GM18909 (cell line): ENCODE measurements around the gene APPBP2.
"Not testable (repeated sequence)": the region's sequence is repeated elsewhere in the genome, so short reads cannot be mapped to it uniquely, and the experiment has no call there.

Source experiments
- ATAC-seq: cut with Tn5 transposase; IDR thresholded peaks from one replicate; pipeline ENCODE4 v1.9.1; 2021; ENCODE audit warnings: mild to moderate bottlenecking; ENCODE audit not compliant: unreplicated experiment, poor library complexity

Gene APPBP2

DNA sequence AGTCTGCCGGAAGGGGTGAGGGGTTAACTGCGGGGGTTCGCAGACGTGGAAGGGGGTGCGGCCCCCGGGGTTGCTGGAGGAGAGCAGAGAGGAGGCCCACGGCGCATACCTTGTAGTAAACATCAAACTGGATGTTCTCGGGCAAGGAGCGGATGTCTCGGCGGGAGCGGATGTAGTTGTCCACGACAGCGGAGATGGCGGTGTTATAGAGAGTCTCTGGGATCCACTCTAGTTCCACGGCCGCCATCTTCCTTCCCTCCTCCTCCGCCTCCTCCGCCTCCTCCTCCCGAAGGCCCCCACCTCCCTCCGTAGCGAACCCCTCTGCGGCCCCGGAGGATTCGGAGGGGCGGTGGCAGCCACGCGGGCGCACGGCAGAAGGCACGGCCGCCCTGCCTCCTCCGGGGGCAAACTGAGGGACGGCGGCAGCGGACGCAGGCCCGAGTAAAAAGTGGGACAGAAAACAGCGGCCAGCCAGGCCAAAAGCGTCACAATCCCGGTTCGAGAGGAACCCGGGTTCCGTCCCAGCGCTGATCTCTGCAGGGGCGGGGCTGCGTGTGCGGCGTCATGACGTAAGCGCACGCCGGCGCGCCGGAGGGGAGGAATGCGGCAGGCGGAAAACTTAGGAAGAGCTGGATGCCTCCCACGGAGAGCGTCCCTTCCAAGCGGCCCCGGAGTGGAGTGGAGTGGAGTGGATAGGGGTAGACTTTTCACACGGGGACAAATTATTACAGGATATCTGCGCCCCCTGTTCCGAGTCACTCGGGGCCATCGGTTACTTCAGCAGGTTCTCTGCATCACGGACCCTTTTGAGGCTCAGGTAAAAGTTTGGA lies at the start of gene APPBP2:
APPBP2 (minus strand) TSS at position 558 of the 830 bp plus-strand sequence; CDS start at position 247, 311 bp downstream.
- ATAC-seq, result peak; percentile 93

GRCh38 chr17:60573236-60574051 lies 47.4 kb upstream of the APPBP2 start:
- ATAC-seq, result no peak

GRCh38 chr17:60565233-60565632 lies 39.2 kb upstream of the APPBP2 start:
- ATAC-seq, result no peak

- ATAC-seq, result no peak
Observed at GRCh38 chr17:60563743-60564142, 37.7 kb upstream of the APPBP2 start.

GRCh38 chr17:60562421-60562820 lies 36.4 kb upstream of the APPBP2 start:
- ATAC-seq, result no peak

DNA sequence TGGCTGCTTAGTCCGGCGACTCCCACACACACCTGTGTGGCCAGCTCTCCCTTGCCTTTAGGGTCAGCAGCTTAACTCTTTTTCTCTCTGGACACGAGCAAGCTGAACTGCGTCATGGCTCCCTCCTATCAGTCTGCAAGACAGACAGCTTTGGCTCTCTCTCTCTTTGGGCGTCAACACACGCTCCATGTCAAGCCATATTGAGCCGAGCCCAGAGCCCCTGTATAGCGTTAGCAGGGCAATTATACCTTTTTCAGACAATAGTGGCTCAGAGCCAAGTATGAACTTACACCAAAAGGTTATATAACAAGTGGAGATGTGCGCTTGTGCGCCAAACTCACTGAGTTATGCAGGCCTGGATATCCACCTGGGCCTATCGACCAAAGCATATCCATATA lies 34.8 kb upstream of the APPBP2 start:
- ATAC-seq, result no peak

DNA sequence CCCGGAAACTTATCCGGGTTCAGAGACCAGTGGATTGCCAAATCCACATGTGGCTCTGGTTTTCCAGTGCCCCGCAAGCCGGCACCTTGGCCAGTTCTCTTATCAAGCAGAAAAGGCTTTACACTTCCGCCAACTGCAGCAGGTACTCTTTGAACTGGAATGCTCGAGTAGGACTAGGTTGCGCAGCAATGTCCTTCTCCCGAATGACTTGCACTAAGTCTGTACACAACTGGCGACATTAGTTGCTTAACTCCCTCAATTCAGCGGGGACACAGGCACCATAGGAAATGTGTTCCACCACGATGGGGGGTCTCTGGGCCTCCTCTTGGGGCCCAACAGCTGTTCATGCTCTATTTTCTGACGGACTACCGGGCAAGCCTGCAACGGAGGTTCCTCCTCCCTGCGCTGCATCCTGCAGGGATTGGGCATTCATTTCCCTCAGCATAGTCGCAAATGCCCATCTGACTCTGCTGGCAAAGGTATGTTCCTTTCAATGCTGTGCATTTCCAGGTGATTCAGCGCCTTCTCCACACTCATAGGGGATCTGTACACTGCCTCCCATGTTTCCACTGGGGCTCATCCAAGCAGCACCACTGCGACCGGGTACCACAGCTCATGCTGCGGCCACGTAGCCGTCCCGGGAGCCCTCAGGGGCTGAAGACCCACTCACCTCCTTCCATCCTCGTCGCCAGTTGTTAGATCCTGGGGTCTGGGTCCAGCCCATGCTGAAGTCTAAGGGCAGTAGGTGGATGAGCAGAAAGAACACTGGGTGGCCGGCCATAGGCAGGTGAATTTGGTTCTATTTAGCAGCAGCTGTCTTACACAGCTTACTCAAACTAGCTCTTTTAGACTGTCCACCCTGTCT lies 34.2 kb upstream of the APPBP2 start:
- ATAC-seq, result no peak

- ATAC-seq, result no peak
Observed at GRCh38 chr17:60559659-60559994, 33.6 kb upstream of the APPBP2 start.

DNA sequence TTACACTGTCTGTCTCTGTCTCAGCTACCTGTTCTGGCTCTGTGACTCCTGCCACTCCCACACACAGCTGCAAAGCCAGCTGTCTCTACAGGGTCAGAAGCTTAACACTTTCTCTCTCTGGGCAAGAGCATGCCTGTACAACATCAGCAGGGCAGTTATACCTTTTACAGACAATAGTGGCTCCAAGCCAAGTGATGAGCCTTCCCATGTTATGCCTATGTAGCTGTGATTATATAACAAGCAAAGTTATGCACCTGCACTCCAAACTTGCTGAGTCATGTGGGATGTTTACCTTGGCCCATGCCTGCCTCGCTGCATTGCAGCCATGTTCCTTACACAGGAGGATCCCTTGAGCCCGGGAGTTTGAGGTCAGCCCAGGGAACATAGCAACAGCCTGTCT lies 31.8 kb upstream of the APPBP2 start:
- no peak for ATAC-seq

DNA sequence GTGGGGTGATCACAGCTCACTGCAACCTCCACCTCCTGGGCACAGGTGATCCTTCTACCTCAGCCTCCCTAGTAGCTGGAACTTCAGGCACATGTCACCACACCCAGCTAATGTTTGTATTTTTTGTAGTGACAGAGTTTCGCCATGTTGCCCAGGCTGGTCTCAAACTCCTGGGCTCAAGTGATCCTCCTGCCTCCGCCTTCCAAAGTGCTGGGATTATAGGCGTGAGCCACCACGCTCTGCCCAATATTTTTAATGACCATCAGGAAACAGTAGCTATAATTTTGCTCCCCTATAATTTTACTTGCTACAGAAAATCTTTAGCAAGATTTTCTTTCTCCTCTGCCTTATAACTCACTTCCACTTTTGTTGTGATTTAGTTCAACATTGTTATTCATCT lies 29.7 kb upstream of the APPBP2 start:
- ATAC-seq, result no peak

DNA sequence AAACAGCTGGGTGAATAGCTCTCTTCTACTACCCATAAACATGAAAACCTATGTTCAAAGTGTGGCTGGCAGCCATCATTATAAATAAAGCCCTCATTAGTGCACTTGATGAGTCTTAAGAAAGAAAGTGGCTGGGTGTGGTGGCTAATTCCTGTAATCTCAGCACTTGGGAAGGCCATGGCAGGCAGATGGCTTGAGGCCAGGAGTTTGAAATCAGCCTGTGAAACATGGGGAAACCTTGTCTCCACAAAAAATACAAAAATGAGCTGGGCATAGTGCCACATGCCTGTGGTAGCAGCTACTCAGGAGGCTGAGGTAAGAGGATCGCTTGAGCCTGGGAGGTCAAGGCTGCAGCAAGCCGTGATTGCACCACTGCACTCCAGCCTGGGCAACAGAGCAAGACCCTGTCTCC lies 28.3 kb upstream of the APPBP2 start:
- ATAC-seq, result no peak

GRCh38 chr17:60552255-60552654 lies 26.2 kb upstream of the APPBP2 start:
- not testable (repeated sequence) for ATAC-seq

DNA sequence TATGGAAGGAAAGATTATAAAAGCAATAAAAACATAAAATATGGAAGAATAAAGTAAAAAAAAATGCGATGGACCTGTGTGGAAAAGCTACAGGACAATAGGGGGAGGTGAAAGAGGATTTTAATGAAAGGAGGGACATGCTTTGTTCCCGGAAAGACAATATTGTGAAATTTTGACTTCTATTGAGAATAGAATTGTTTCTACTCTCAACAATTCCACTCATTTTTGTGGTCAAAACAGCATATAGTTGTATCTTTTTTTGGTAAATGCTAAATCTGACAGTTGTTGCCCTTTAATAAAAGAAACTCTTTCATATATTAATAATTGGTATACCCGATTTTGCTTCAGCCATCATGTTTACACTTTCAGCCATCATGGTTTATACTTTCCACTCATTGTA lies 22.9 kb upstream of the APPBP2 start:
- no peak for ATAC-seq

GRCh38 chr17:60545465-60546191 lies 19.6 kb upstream of the APPBP2 start:
- ATAC-seq, result no peak

DNA sequence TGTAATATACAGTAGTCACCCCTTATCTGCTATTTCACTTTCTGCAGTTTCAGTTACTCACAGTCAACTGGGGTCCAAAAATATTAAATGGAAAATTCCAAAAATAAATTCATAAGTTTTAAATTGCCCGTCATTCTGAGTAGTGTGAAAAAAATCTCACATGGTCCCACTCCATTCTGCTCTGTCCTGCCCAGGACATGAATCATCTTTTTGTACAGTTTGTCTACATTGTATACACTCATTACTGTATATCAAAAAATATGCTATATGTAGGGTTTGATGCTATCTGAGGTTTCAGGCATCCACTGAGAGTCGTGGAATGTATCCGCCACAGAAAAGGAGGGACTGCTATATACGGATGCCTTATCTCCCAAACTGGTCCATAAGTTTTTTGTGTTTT lies 16.0 kb upstream of the APPBP2 start:
- ATAC-seq, result no peak

DNA sequence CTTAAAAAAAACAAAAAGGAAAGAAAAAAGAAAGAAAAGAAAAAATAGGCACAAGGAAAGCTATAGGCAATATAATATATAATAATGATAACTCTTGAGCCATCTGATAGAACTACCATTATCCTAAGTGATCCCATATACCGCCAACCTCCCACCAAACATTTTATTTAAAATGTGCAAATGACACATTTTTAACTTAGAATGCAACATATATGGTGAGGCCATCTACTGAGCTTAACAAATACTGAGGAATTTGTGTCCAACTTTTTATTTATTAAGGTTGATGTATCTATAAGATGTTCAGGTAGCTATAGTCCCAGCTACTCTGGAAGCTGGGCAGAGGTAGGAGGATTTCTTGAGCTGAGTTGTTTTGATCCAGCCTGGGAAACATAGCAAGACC lies 14.4 kb upstream of the APPBP2 start:
- no peak for ATAC-seq

- no peak for ATAC-seq
Observed at GRCh38 chr17:60539807-60540206, 13.8 kb upstream of the APPBP2 start.

- no peak for ATAC-seq
Observed at GRCh38 chr17:60538726-60539125, 12.7 kb upstream of the APPBP2 start.

GRCh38 chr17:60535382-60536279 lies 9.6 kb upstream of the APPBP2 start:
- ATAC-seq, result no peak
